HepG2 (cell line): Measurements from ENCODE around the gene MTOR. TPM values are rescaled to one million over a fixed set of nuclear protein-coding genes. Genes with fewer than 3 reads are reported as not detected.
"Not testable (repeated sequence)": the region's sequence is repeated elsewhere in the genome, so short reads cannot be mapped to it uniquely, and the experiment has no call there.

Experiments
- ATAC-seq: fragments of 200-7000 bp; cut with Tn5 transposase; 3 replicates; pipeline ENCODE4 v1.9.1; 2020; ENCODE audit warnings: mild to moderate bottlenecking, moderate library complexity
- BruUV-seq: library from RNA; stranded (reverse); fragments of 400-500 nt; replicated peaks from 2 replicates; lab custom pipeline; 2021; lab: Mats Ljungman, UMichigan
- CTCF ChIA-PET: fragments of 300-600 bp; formaldehyde crosslinking; extraction: SDS; loops from one replicate; lab custom pipeline; 2021; ENCODE audit warnings: low total read pairs, inconsistent platforms, low intra/inter-chr PET ratio; lab: Yijun Ruan, JAX
- POLR2A ChIA-PET: fragments of 350-600 bp; sonication (Branson Sonifier 250); formaldehyde crosslinking; loops from one replicate; lab custom pipeline; 2020; ENCODE audit warnings: antibody characterized with exemption, inconsistent platforms; lab: Yijun Ruan, JAX
- DNase-seq: peaks from one replicate; pipeline ENCODE4 v3.0.0-alpha.2; 2015; ENCODE audit warnings: low spot score
- FAIRE-seq: peaks from 3 replicates; lab custom pipeline; 2011; peaks lifted over from hg19 to GRCh38; lab: Jason Lieb, UNC
- H2AFZ ChIP-seq: one replicate; pipeline ENCODE4 v1.6.1; 2011; ENCODE audit warnings: low read length, inconsistent platforms
- H3K27ac ChIP-seq: fragments of 300-600 bp; 3 replicates; pipeline ENCODE4 v1.8.0; 2011; ENCODE audit warnings: mixed run types, mild to moderate bottlenecking, mixed read lengths, low read length, inconsistent platforms; ENCODE audit not compliant: insufficient read depth; ENCODE audit errors: extremely low read length
- H3K27me3 ChIP-seq, 2 experiments: fragments of 200-600 bp in 1 of 2; 2 replicates in 1 of 2; 3 replicates in 1 of 2; pipeline versions ENCODE4 v1.6.0 to v1.8.0; 2011; ENCODE audit warnings: low read length in 2 of 2, mild to moderate bottlenecking in 2 of 2, moderate library complexity in 2 of 2, inconsistent platforms in 1 of 2; ENCODE audit not compliant: insufficient read depth in 2 of 2, control insufficient read depth in 1 of 2
- H3K36me3 ChIP-seq, 2 experiments: fragments of 200-600 bp in 1 of 2; replicated peaks in 1 of 2; 2 replicates in 1 of 2; 3 replicates in 1 of 2; pipeline versions ENCODE4 v1.5.1 to v1.8.0; 2011; ENCODE audit warnings: low read length in 2 of 2, inconsistent platforms in 1 of 2; ENCODE audit not compliant: insufficient read depth in 2 of 2, control insufficient read depth in 1 of 2
- H3K4me1 ChIP-seq: 2 replicates; pipeline ENCODE4 v1.5.1; 2012; ENCODE audit warnings: low read length, inconsistent platforms; ENCODE audit not compliant: insufficient read depth
- H3K4me2 ChIP-seq: 2 replicates; pipeline ENCODE4 v1.6.0; 2011; ENCODE audit warnings: low read depth, low read length, inconsistent platforms
- H3K4me3 ChIP-seq, 3 experiments: fragments of 200-600 bp in 1 of 3; sonication (generic), shearing (Covaris generic) in 1 of 3; replicated peaks in 1 of 3; 2 replicates each; pipeline ENCODE4 v1.5.1; 2011 to 2016; ENCODE audit warnings: low read length in 3 of 3, inconsistent platforms in 2 of 3, low read depth in 2 of 3, mild to moderate bottlenecking in 2 of 3, control low read depth in 1 of 3, mixed read lengths in 1 of 3; ENCODE audit not compliant: insufficient read depth in 1 of 3
- H3K79me2 ChIP-seq: one replicate; pipeline ENCODE4 v1.6.1; 2011; ENCODE audit warnings: low read length, inconsistent platforms; ENCODE audit not compliant: insufficient read depth
- H3K9ac ChIP-seq: 2 replicates; pipeline ENCODE4 v1.6.0; 2011; ENCODE audit warnings: mild to moderate bottlenecking, low read depth, low read length, inconsistent platforms; ENCODE audit not compliant: insufficient read depth
- H3K9me3 ChIP-seq: 2 replicates; pipeline ENCODE4 v1.5.1; 2012; ENCODE audit warnings: mild to moderate bottlenecking, low read length
- H4K20me1 ChIP-seq: 2 replicates; pipeline ENCODE4 v1.6.0; 2011; ENCODE audit warnings: inconsistent platforms, mild to moderate bottlenecking, low read length, moderate library complexity; ENCODE audit not compliant: insufficient read depth
- BRCA1 ChIP-seq: sonication (generic); formaldehyde crosslinking; IDR thresholded peaks from 2 replicates; pipeline ENCODE4 v1.4.0; 2020; ENCODE audit warnings: missing genetic modification reagents
- CAMTA2 ChIP-seq: sonication (generic); formaldehyde crosslinking; IDR thresholded peaks from 2 replicates; pipeline ENCODE4 v1.4.0; 2020; ENCODE audit warnings: mild to moderate bottlenecking, missing genetic modification reagents, borderline replicate concordance
- CTCF ChIP-seq: sonication (generic); formaldehyde crosslinking; IDR thresholded peaks from 2 replicates; pipeline ENCODE4 v1.5.0; 2020; ENCODE audit warnings: mild to moderate bottlenecking, missing genetic modification reagents, moderate library complexity
- DNMT3B ChIP-seq: conservative IDR thresholded peaks from 2 replicates; pipeline ENCODE4 v1.6.1; 2016; ENCODE audit warnings: missing biosample characterization, control low read depth
- DRAP1 ChIP-seq: IDR thresholded peaks from 2 replicates; pipeline ENCODE4 v1.6.1; 2016; ENCODE audit warnings: missing genetic modification reagents, missing compliant biosample characterization
- E2F2 ChIP-seq: sonication (generic); formaldehyde crosslinking; IDR thresholded peaks from 2 replicates; pipeline ENCODE4 v1.4.0; 2020; ENCODE audit warnings: missing genetic modification reagents, borderline replicate concordance
- HNRNPLL ChIP-seq: fragments of 200-400 bp; formaldehyde crosslinking; IDR thresholded peaks from 2 replicates; pipeline ENCODE4 v1.6.1; 2017; ENCODE audit warnings: mild to moderate bottlenecking, low read depth, low read length; ENCODE audit not compliant: poor library complexity, severe bottlenecking
- JUN ChIP-seq: sonication (generic); formaldehyde crosslinking; IDR thresholded peaks from 2 replicates; pipeline ENCODE4 v1.4.0; 2020; ENCODE audit warnings: mild to moderate bottlenecking, missing genetic modification reagents
- KLF6 ChIP-seq: IDR thresholded peaks from 2 replicates; pipeline ENCODE4 v1.8.0; 2016; ENCODE audit warnings: missing biosample characterization, missing genetic modification reagents
- NFE2L2 ChIP-seq: fragments of 150-350 bp; IDR thresholded peaks from 2 replicates; pipeline ENCODE4 v1.6.1; 2014; ENCODE audit warnings: low read length
- NFYC ChIP-seq: IDR thresholded peaks from 2 replicates; pipeline ENCODE4 v1.6.1; 2016; ENCODE audit warnings: missing genetic modification reagents, missing compliant biosample characterization
- TEAD3 ChIP-seq: optimal IDR thresholded peaks from 2 replicates; pipeline ENCODE3; 2016; ENCODE audit warnings: borderline replicate concordance
- ZNF253 ChIP-seq: sonication (generic); formaldehyde crosslinking; IDR thresholded peaks from 2 replicates; pipeline ENCODE4 v1.8.0; 2022; ENCODE audit warnings: mild to moderate bottlenecking, missing genetic modification reagents, borderline replicate concordance
- ZNF44 ChIP-seq: sonication (generic); formaldehyde crosslinking; IDR thresholded peaks from 2 replicates; pipeline ENCODE4 v1.5.1; 2020; ENCODE audit warnings: mild to moderate bottlenecking, missing genetic modification reagents
- ZNF567 ChIP-seq: sonication (generic); formaldehyde crosslinking; IDR thresholded peaks from 2 replicates; pipeline ENCODE4 v1.8.1; 2023; ENCODE audit warnings: mild to moderate bottlenecking, missing genetic modification reagents, borderline replicate concordance
- ZNF703 ChIP-seq: sonication (generic); formaldehyde crosslinking; IDR thresholded peaks from 2 replicates; pipeline ENCODE4 v1.5.1; 2020; ENCODE audit warnings: missing genetic modification reagents, mild to moderate bottlenecking, moderate library complexity, borderline replicate concordance
- WGBS: methylation state at CpG from one replicate; pipeline ENCODE4 v1.1.6; 2017; ENCODE audit warnings: low lambda C conversion rate; 5-methylcytosine and 5-hydroxymethylcytosine counted together
- in situ Hi-C: cut with HindIII; loops from 2 replicates; pipeline ENCODE4 v1.10.0; 2017; ENCODE audit warnings: low pct_unique_long_range_greater_than_20kb; ENCODE audit not compliant: extremely low pct_ligation_motif_present
- intact Hi-C: fragments of 100-400 bp; cut with micrococcal nuclease; formaldehyde crosslinking; loops from one replicate; pipeline ENCODE4 v1.10.0; 2022; ENCODE audit not compliant: unreplicated experiment
- polyA plus RNA-seq, 8 experiments: library from polyadenylated mRNA; depleted of rRNA in 3 of 8; stranded (reverse) in 7 of 8; unstranded in 1 of 8; fragments of >200 nt; fragmentation: Illumina TruSeq in 4 of 8; extraction: Trizol in 4 of 8; gene quantifications; 2 replicates each; pipeline versions ENCODE4 v1.2.1 to v1.2.3, GENCODE V29; 2011 to 2016; ENCODE audit warnings: low read depth in 4 of 8, missing spikeins in 1 of 8, mixed read lengths in 1 of 8; ENCODE audit not compliant: insufficient read depth in 1 of 8
- total RNA-seq, 5 experiments: library from RNA; depleted of rRNA; stranded (reverse); fragments of >200 nt; fragmentation: Illumina TruSeq; extraction: Trizol; gene quantifications; 2 replicates each; pipeline ENCODE4 v1.2.3, GENCODE V29; 2016; ENCODE audit warnings: low read depth in 1 of 5

The MTOR gene
- total and polyA plus RNA-seq, 2 of the 13 experiments (the other 11 are each of a cell fraction or from before 2014, with no cell fraction given) = 24.6 to 34.6 TPM

GRCh38 chr1:11101347-11101746 lies 161.0 kb downstream of the MTOR start:
- Histone ChIP-seq H3K4me3 (no peak overlapping the region), H3K4me1 (peaks cover 20% of the 10 kb centered on the region), H3K9me3 (no peaks in the 10 kb centered on the region), H3K36me3 (peaks cover 3 to 19% of the 10 kb centered on the region in 2 experiments; a peak in 4 of 5 replicates), H3K27me3 (no peaks in the 10 kb centered on the region; a peak in 1 of 5 replicates), H3K9ac (no peak overlapping the region), H4K20me1 (no peaks in the 10 kb centered on the region), H3K79me2 (peaks cover 17% of the 10 kb centered on the region), H2AFZ (no peak overlapping the region), H3K4me2 (no peak overlapping the region), H3K27ac (no peak overlapping the region)
- DNase-seq (no peak), ATAC-seq (no peak), FAIRE-seq (no peak)
- TF ChIP-seq ZNF44 (no peak), CTCF (CRISPR knock-in tag) (no peak), BRCA1 (CRISPR knock-in tag) (no peak), NFYC (no peak), HNRNPLL (no peak), CAMTA2 (CRISPR knock-in tag) (no peak), DNMT3B (no peak), NFE2L2 (no peak), TEAD3 (no peak), DRAP1 (no peak), ZNF703 (no peak), ZNF567 (CRISPR knock-in tag) (no peak), ZNF253 (CRISPR knock-in tag) (no peak), KLF6 (no peak), E2F2 (CRISPR knock-in tag) (no peak), JUN (CRISPR knock-in tag) (no peak)
- CTCF ChIA-PET = no interaction called here
- BruUV-seq = no TSS peak
- intact Hi-C loops (no loop called here), in situ Hi-C loops (no loop called here)
- POLR2A ChIA-PET = interaction anchor here (0.8 kb wide), 1 partner anchor 89 kb away, joined by 3 read pairs; the partner anchor contains the start of gene TARDBP
- WGBS = 88% methylated on average over 6 of the region's 6 CpGs

GRCh38 chr1:11100806-11101205 lies 161.5 kb downstream of the MTOR start:
- H3K4me3 ChIP-seq, H3K27me3 ChIP-seq, POLR2A ChIA-PET, FAIRE-seq, H3K9ac ChIP-seq, in situ Hi-C loops, H3K9me3 ChIP-seq, H2AFZ ChIP-seq, BruUV-seq, ATAC-seq, H4K20me1 ChIP-seq, CTCF ChIA-PET, intact Hi-C loops, H3K4me2 ChIP-seq, DNase-seq, H3K27ac ChIP-seq: not testable (repeated sequence)
- Histone ChIP-seq H3K79me2 (peaks cover 17% of the 10 kb centered on the region), H3K36me3 (peaks cover 6 to 16% of the 10 kb centered on the region in 2 experiments; a peak in 4 of 5 replicates), H3K4me1 (peaks cover 20% of the 10 kb centered on the region)
- 92% methylated on average over 17 of the region's 17 CpGs for WGBS
